Upper lobe of right lung (tissue), 1 donor: ENCODE measurements around the gene SLC6A12. TPM values are rescaled to one million over a fixed set of nuclear protein-coding genes. Genes with fewer than 3 reads are reported as not detected.

Experiments used
- ATAC-seq: fragments of 200-7000 bp; cut with Tn5 transposase; one replicate; pipeline ENCODE4 v1.9.1; 2020; ENCODE audit warnings: mild to moderate bottlenecking, moderate library complexity
- DNase-seq: peaks from one replicate; pipeline ENCODE4 v3.0.0-alpha.2; 2020
- H3K27ac ChIP-seq: fragments of 200-600 bp; one replicate; pipeline ENCODE4 v1.8.0; 2022
- H3K27me3 ChIP-seq: fragments of 200-600 bp; one replicate; pipeline ENCODE4 v1.8.0; 2022; ENCODE audit warnings: mild to moderate bottlenecking
- H3K36me3 ChIP-seq: fragments of 200-600 bp; one replicate; pipeline ENCODE4 v1.8.0; 2022
- H3K4me1 ChIP-seq: fragments of 200-600 bp; one replicate; pipeline ENCODE4 v1.8.0; 2022
- H3K4me3 ChIP-seq: fragments of 200-600 bp; one replicate; pipeline ENCODE4 v1.8.0; 2022; ENCODE audit warnings: mild to moderate bottlenecking
- H3K9me3 ChIP-seq: fragments of 200-600 bp; one replicate; pipeline ENCODE4 v1.8.0; 2022
- intact Hi-C: fragments of 100-400 bp; cut with DNase I; formaldehyde crosslinking; loops from one replicate; pipeline ENCODE4 v1.11.0; 2022
- total RNA-seq: library from RNA; stranded (reverse); fragmentation: NEBNext Ultra II Directional; extraction: Animal tissue kit (Norgen Biotek cat#: 25700); gene quantifications from one replicate; pipeline ENCODE4 v1.2.1, GENCODE V29; 2021
- TF ChIP-seq, protein P1 (sequence below): fragments of 200-600 bp; IDR thresholded peaks from one replicate; pipeline ENCODE4 v1.8.0; 2022; ENCODE audit warnings: antibody characterized with exemption
- donor health status: DM: no; HTN: yes; CAD: no; lungs with severe emphysema.

SLC6A12 gene
- total RNA-seq, 1 donor from 2014 or later: 11.1 TPM

DNA sequence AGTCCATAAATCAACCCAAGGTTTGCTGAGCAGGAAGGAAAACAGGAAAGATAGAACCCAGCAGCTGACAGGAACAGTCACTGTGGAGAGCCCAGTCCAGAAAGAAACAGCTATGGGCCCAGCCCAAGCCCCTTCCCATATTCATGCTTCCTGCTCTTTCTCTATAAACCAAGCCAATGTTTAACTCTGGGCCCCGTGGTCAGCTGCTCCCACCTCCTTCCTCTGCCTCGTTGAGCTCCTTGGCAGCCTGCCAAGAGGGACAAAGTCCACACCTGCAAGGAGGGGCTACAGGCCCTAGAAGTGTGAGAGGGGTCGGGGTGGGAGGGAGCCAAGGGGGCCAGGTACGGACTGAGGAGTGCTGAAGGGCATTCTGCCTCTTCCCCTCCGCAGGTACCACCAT, 38.7 kb upstream of the SLC6A12 start:
- H3K9me3 ChIP-seq: no peaks in the 10 kb centered on the region
- ATAC-seq (no peak), DNase-seq (no peak)
- H3K27ac ChIP-seq: no peak overlapping the region
- no peak overlapping the region for H3K4me3 ChIP-seq
- H3K4me1 ChIP-seq: no peaks in the 10 kb centered on the region
- H3K27me3 ChIP-seq: no peaks in the 10 kb centered on the region
- intact Hi-C loops: no loop called here
- H3K36me3 ChIP-seq: no peaks in the 10 kb centered on the region
- TF ChIP-seq, protein P1, sequence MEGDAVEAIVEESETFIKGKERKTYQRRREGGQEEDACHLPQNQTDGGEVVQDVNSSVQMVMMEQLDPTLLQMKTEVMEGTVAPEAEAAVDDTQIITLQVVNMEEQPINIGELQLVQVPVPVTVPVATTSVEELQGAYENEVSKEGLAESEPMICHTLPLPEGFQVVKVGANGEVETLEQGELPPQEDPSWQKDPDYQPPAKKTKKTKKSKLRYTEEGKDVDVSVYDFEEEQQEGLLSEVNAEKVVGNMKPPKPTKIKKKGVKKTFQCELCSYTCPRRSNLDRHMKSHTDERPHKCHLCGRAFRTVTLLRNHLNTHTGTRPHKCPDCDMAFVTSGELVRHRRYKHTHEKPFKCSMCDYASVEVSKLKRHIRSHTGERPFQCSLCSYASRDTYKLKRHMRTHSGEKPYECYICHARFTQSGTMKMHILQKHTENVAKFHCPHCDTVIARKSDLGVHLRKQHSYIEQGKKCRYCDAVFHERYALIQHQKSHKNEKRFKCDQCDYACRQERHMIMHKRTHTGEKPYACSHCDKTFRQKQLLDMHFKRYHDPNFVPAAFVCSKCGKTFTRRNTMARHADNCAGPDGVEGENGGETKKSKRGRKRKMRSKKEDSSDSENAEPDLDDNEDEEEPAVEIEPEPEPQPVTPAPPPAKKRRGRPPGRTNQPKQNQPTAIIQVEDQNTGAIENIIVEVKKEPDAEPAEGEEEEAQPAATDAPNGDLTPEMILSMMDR: no peak

DNA sequence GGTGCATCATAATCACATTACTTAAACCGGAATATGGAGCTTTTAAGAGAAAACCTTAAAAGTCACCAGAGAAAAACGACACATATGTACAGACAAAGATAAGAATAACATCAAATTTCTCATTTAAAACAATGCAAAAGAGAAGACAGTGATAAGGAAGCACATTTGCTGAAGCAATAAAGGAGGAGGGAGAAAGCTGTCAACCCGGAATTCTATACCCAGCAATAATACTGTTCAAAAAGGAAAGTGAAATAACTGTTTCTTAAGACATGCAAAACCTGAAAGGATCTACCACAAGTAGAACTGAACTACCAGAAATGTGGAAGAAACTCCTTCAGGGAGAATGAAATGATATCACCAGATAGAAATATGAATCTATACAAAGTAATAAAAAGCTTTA, 33.3 kb upstream of the SLC6A12 start:
- ATAC-seq (no peak), DNase-seq (no peak)
- H3K27ac ChIP-seq: no peak overlapping the region
- no peaks in the 10 kb centered on the region for H3K27me3 ChIP-seq
- H3K9me3 ChIP-seq: no peaks in the 10 kb centered on the region
- no peak overlapping the region for H3K4me3 ChIP-seq
- H3K36me3 ChIP-seq: no peaks in the 10 kb centered on the region
- no peaks in the 10 kb centered on the region for H3K4me1 ChIP-seq
- TF ChIP-seq, protein P1: no peak
- intact Hi-C loops: no loop called here

DNA sequence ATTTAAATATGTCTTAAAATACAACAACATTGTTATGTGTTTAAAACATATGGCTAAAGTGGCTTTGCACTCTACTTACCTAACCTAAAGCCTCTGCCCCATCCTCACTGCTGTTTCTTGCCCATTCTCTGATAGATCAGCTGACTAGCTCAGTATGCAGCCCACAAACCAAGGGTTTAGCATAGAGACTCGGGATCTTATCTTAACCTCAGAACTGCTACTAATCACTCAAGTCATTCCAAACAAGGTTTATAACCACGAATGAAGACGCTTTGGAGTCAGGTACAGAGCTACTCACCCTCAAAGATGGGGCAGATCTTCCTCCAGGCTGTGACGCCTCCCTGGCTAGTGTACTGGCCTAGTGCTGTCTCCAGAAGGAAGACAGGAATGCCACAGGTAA, 29.4 kb upstream of the SLC6A12 start:
- H3K4me3 ChIP-seq: no peak overlapping the region
- H3K4me1 ChIP-seq: no peaks in the 10 kb centered on the region
- ATAC-seq (no peak), DNase-seq (no peak)
- TF ChIP-seq, protein P1: no peak
- H3K27me3 ChIP-seq: no peaks in the 10 kb centered on the region
- H3K36me3 ChIP-seq: no peaks in the 10 kb centered on the region
- H3K27ac ChIP-seq: no peak overlapping the region
- intact Hi-C loops: no loop called here
- H3K9me3 ChIP-seq: no peaks in the 10 kb centered on the region

DNA sequence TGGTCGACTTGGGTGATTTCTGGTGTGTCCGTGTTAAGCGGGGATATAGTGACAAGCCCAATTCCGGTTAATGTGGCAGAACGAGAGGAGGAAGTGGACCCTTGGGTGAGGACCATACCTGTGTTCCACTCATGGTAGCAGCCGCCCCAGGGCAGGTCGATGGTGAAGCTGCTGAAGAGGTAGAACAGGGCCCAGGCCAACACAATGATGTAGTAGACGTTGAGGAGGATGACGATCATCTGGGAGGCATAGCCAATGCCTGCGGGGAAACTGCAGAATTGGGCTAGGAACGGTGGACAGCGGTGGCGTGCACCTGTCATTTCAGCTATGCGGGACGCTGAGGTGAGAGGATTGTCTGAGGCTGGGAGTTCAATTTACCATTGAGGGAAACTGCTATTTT, 28.5 kb upstream of the SLC6A12 start:
- H3K27ac ChIP-seq: no peak overlapping the region
- no peaks in the 10 kb centered on the region for H3K9me3 ChIP-seq
- intact Hi-C loops: no loop called here
- DNase-seq: no peak
- no peaks in the 10 kb centered on the region for H3K27me3 ChIP-seq
- no peaks in the 10 kb centered on the region for H3K36me3 ChIP-seq
- no peaks in the 10 kb centered on the region for H3K4me1 ChIP-seq
- TF ChIP-seq, protein P1: no peak
- no peak overlapping the region for H3K4me3 ChIP-seq
- ATAC-seq: no peak

DNA sequence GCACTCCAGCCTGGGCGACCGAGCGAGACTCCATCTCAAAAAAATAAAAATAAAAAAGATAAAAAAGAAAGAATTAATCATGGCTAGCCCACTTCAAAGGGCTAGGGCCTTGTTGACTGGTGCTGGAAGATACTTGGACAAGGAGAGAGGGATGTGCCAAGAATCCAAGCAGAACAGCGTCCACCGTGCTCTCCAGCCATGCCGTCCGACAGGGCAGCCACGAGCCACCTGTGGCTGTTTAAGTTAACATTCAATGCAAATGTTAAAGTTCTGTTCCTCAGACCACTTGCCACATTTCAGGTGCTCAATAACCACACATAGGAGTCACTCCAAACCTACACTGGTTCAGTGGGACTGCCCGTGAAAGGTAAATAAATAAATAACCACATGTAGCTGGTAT, 27.3 kb upstream of the SLC6A12 start:
- intact Hi-C loops: no loop called here
- ATAC-seq: no peak
- Histone ChIP-seq H3K4me3 (no peak overlapping the region), H3K36me3 (no peaks in the 10 kb centered on the region), H3K4me1 (no peaks in the 10 kb centered on the region), H3K27me3 (peaks cover 4% of the 10 kb centered on the region), H3K9me3 (no peaks in the 10 kb centered on the region), H3K27ac (no peak overlapping the region)
- TF ChIP-seq, protein P1: no peak
- DNase-seq: no peak

DNA sequence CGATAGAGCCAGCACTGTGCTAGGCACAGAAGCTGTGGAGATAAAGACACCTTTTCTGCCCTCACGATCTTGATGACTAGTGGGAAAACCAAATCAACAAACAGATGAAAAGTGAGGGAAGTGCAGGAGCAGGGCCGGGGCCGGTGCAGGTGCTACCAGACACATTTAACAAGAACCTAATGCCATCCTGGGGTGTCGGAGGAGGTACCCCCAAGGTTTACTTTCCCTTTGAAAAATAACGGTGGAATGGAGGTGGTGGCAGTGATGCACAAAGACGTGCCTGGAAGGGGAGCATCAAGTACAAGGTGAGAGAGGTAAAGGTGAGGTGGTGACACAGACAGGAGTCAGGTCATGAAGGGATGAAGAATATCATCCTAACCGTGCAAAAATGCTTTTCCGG, 26.6 kb upstream of the SLC6A12 start:
- peaks cover 4% of the 10 kb centered on the region for H3K27me3 ChIP-seq
- intact Hi-C loops: no loop called here
- TF ChIP-seq, protein P1: no peak
- H3K9me3 ChIP-seq: no peaks in the 10 kb centered on the region
- no peak for ATAC-seq
- no peak for DNase-seq
- no peaks in the 10 kb centered on the region for H3K36me3 ChIP-seq
- no peaks in the 10 kb centered on the region for H3K4me1 ChIP-seq
- H3K4me3 ChIP-seq: no peak overlapping the region
- no peak overlapping the region for H3K27ac ChIP-seq
